Activated CD8-positive, alpha-beta T cell treated with anti-CD3 and anti-CD28 coated beads for 36 hours (primary cell): ENCODE results near the gene SYT10. TPM values are rescaled to one million over a fixed set of nuclear protein-coding genes. Genes with fewer than 3 reads are reported as not detected.
"Not testable (repeated sequence)": the region's sequence is repeated elsewhere in the genome, so short reads cannot be mapped to it uniquely, and the experiment has no call there.

Experiments
- ATAC-seq: fragments of 200-7000 bp; cut with Tn5 transposase; one replicate; pipeline ENCODE4 v1.10.0; 2021; ENCODE audit warnings: mild to moderate bottlenecking, moderate library complexity
- CTCF ChIA-PET: fragments of 350-600 bp; sonication (Branson Sonifier 250); formaldehyde crosslinking; loops from one replicate; lab custom pipeline; 2021; ENCODE audit warnings: antibody characterized with exemption; lab: Charles Lee
- POLR2A ChIA-PET: fragments of 350-600 bp; sonication (Branson Sonifier 250); formaldehyde crosslinking; loops from one replicate; lab custom pipeline; 2021; ENCODE audit warnings: antibody characterized with exemption; lab: Charles Lee
- DNase-seq: peaks from one replicate; pipeline ENCODE4 v3.0.0-alpha.2; 2020
- H3K27ac Mint-ChIP-seq: one replicate; pipeline ENCODE4 v1.8.0; 2021; ENCODE audit warnings: mild to moderate bottlenecking, mixed read lengths
- H3K27me3 Mint-ChIP-seq: one replicate; pipeline ENCODE4 v1.8.0; 2021; ENCODE audit warnings: mixed read lengths
- H3K36me3 Mint-ChIP-seq: one replicate; pipeline ENCODE4 v1.8.0; 2021; ENCODE audit warnings: low read depth, mixed read lengths
- H3K4me1 Mint-ChIP-seq: one replicate; pipeline ENCODE4 v1.8.0; 2021; ENCODE audit warnings: low read depth, mixed read lengths
- H3K4me3 Mint-ChIP-seq: one replicate; pipeline ENCODE4 v1.8.0; 2021; ENCODE audit warnings: mild to moderate bottlenecking, moderate library complexity, mixed read lengths
- H3K9me3 Mint-ChIP-seq: one replicate; pipeline ENCODE4 v1.8.0; 2021; ENCODE audit warnings: mixed read lengths
- CTCF ChIP-seq: fragments of 200-600 bp; IDR thresholded peaks from one replicate; pipeline ENCODE4 v1.8.0; 2022; ENCODE audit warnings: antibody characterized with exemption, mild to moderate bottlenecking
- intact Hi-C: fragments of 100-400 bp; cut with micrococcal nuclease; formaldehyde crosslinking; loops from one replicate; pipeline ENCODE4 v1.10.0; 2022
- total RNA-seq, 2 experiments: library from RNA; stranded (reverse); gene quantifications; one replicate each; pipeline ENCODE4 v1.2.3, GENCODE V29; 2021

The SYT10 gene
- total RNA-seq, 2 experiments from 2014 or later: not detected

GRCh38 chr12:33429468-33429867 is 10.2 kb downstream of the SYT10 start:
- ATAC-seq (no peak), DNase-seq (no peak)
- ChIA-PET CTCF (no interaction called here), POLR2A (no interaction called here)
- Mint-ChIP-seq H3K4me3 (no peak overlapping the region), H3K27me3 (no peaks in the 10 kb centered on the region), H3K27ac (no peak overlapping the region), H3K36me3 (no peaks in the 10 kb centered on the region), H3K9me3 (no peaks in the 10 kb centered on the region), H3K4me1 (no peaks in the 10 kb centered on the region)
- TF ChIP-seq CTCF: no peak
- intact Hi-C loops: no loop called here

- H3K9me3 Mint-ChIP-seq: no peaks in the 10 kb centered on the region
- H3K36me3 Mint-ChIP-seq: no peaks in the 10 kb centered on the region
- H3K4me1 Mint-ChIP-seq: no peaks in the 10 kb centered on the region
- no peaks in the 10 kb centered on the region for H3K27me3 Mint-ChIP-seq
- no peak for TF ChIP-seq CTCF
- H3K27ac Mint-ChIP-seq: no peak overlapping the region
- no peak overlapping the region for H3K4me3 Mint-ChIP-seq
- ATAC-seq: no peak
- CTCF ChIA-PET: no interaction called here
- POLR2A ChIA-PET: no interaction called here
- no peak for DNase-seq
- intact Hi-C loops: no loop called here
These were observed 12.5 kb downstream of the SYT10 start for GRCh38 chr12:33427071-33427470.

- ATAC-seq: no peak
- no peaks in the 10 kb centered on the region for H3K27me3 Mint-ChIP-seq
- TF ChIP-seq CTCF: no peak
- ChIA-PET POLR2A (no interaction called here), CTCF (no interaction called here)
- H3K27ac Mint-ChIP-seq: no peak overlapping the region
- no peaks in the 10 kb centered on the region for H3K36me3 Mint-ChIP-seq
- DNase-seq: no peak
- no peak overlapping the region for H3K4me3 Mint-ChIP-seq
- no peaks in the 10 kb centered on the region for H3K4me1 Mint-ChIP-seq
- intact Hi-C loops: no loop called here
- H3K9me3 Mint-ChIP-seq: no peaks in the 10 kb centered on the region
These were observed 15.9 kb downstream of the SYT10 start for GRCh38 chr12:33423706-33424105.

GRCh38 chr12:33412410-33412809 is 27.2 kb downstream of the SYT10 start:
- H3K27ac Mint-ChIP-seq, H3K4me1 Mint-ChIP-seq, H3K4me3 Mint-ChIP-seq, H3K36me3 Mint-ChIP-seq, POLR2A ChIA-PET, DNase-seq, H3K27me3 Mint-ChIP-seq, intact Hi-C loops, H3K9me3 Mint-ChIP-seq, ATAC-seq: not testable (repeated sequence)
- CTCF ChIA-PET: interaction anchor here (0.7 kb wide), 1 partner anchor 322 kb away, joined by 3 read pairs; no protein-coding TSS in a partner anchor

GRCh38 chr12:33383503-33383902 is 56.1 kb downstream of the SYT10 start:
- intact Hi-C loops: no loop called here
- no peak overlapping the region for H3K27ac Mint-ChIP-seq
- ChIA-PET POLR2A (no interaction called here), CTCF (no interaction called here)
- no peaks in the 10 kb centered on the region for H3K9me3 Mint-ChIP-seq
- no peak for DNase-seq
- no peak for TF ChIP-seq CTCF
- H3K27me3 Mint-ChIP-seq: no peaks in the 10 kb centered on the region
- H3K4me3 Mint-ChIP-seq: no peak overlapping the region
- H3K4me1 Mint-ChIP-seq: no peaks in the 10 kb centered on the region
- no peaks in the 10 kb centered on the region for H3K36me3 Mint-ChIP-seq
- no peak for ATAC-seq

GRCh38 chr12:33376153-33376552 is 63.5 kb downstream of the SYT10 start:
- Mint-ChIP-seq H3K4me1 (no peaks in the 10 kb centered on the region), H3K27me3 (no peaks in the 10 kb centered on the region), H3K27ac (no peak overlapping the region), H3K4me3 (no peak overlapping the region), H3K36me3 (no peaks in the 10 kb centered on the region), H3K9me3 (no peaks in the 10 kb centered on the region)
- CTCF ChIA-PET: no interaction called here
- ATAC-seq (no peak), DNase-seq (no peak)
- intact Hi-C loops: no loop called here
- no peak for TF ChIP-seq CTCF
- POLR2A ChIA-PET: no interaction called here
